Measurements from ENCODE around the gene KRT17. TPM values are rescaled to one million over a fixed set of nuclear protein-coding genes. Genes with fewer than 3 reads are reported as not detected.

Gene KRT17
- total RNA-seq, 2 donors from 2014 or later: not detected

DNA sequence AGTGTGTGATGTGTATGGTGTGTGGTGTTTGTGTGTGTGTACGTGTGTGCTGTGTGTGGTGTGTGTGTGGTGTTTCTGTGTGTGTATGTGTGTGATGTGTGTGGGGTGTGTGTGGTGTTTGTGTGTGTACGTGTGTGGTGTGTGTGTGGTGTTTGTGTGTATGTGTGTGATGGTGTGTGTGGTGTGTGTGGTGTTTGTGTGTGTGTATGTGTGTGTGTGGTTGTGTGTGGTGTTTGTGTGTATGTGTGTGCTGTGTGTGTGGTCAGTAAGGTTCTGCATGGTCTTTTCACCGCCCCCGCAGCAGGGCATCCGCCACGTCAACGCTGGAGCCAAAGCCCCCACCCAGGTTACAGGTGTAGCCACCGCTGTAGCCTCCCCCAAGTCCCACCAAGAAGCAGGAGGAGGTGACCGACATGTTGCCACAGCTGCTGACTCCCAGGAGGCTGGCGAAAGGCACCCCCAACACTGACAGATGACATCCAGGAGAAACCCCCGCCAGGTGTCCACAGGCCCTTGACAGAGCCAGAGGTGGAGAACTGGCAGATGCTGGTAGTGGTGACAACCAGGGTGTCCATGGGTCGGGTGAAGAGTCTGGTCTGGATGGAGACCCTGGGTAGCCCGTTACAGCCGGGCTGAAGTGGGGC lies 9.3 kb upstream of the KRT17 start:
- Histone ChIP-seq H3K36me3 (ENCODE audit: control insufficient read depth, insufficient read depth, low read length) (no peaks in the 10 kb centered on the region), H3K9ac (ENCODE audit: extremely low read depth, low read length, poor library complexity, severe bottlenecking) (no peak overlapping the region), H3K4me3 (ENCODE audit: low read length) (no peak overlapping the region), H3K9me3 (ENCODE audit: control insufficient read depth, low read length) (no peaks in the 10 kb centered on the region), H3K27me3 (ENCODE audit: control insufficient read depth, insufficient read depth, low read length, poor library complexity, severe bottlenecking) (no peaks in the 10 kb centered on the region), H3K27ac (ENCODE audit: low read depth, low read length) (no peak overlapping the region), H3K4me1 (ENCODE audit: control insufficient read depth, insufficient read depth, low read length) (no peaks in the 10 kb centered on the region)
- TF ChIP-seq, protein P1, sequence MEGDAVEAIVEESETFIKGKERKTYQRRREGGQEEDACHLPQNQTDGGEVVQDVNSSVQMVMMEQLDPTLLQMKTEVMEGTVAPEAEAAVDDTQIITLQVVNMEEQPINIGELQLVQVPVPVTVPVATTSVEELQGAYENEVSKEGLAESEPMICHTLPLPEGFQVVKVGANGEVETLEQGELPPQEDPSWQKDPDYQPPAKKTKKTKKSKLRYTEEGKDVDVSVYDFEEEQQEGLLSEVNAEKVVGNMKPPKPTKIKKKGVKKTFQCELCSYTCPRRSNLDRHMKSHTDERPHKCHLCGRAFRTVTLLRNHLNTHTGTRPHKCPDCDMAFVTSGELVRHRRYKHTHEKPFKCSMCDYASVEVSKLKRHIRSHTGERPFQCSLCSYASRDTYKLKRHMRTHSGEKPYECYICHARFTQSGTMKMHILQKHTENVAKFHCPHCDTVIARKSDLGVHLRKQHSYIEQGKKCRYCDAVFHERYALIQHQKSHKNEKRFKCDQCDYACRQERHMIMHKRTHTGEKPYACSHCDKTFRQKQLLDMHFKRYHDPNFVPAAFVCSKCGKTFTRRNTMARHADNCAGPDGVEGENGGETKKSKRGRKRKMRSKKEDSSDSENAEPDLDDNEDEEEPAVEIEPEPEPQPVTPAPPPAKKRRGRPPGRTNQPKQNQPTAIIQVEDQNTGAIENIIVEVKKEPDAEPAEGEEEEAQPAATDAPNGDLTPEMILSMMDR (conservative IDR thresholded peaks at IDR 0.05): no peak
- H3K36me3 Mint-ChIP-seq (ENCODE audit: low read depth): no peaks in the 10 kb centered on the region
- no peaks in the 10 kb centered on the region for H3K9me3 Mint-ChIP-seq
- no peak for DNase-seq
- H3K27ac Mint-ChIP-seq: no peak overlapping the region
- H3K4me3 Mint-ChIP-seq: no peak overlapping the region
- peaks cover 10% of the 10 kb centered on the region for H3K4me1 Mint-ChIP-seq
- 89 to 91% methylated on average over 10 to 14 of the region's 14 CpGs for WGBS, 2 experiments (ENCODE audit: insufficient coverage in 1 of 2, insufficient read length in 1 of 2)
- no peaks in the 10 kb centered on the region for H3K27me3 Mint-ChIP-seq (ENCODE audit: insufficient read depth)

GRCh38 chr17:41632482-41633105 lies 8.2 kb upstream of the KRT17 start:
- no peak overlapping the region for H3K4me3 ChIP-seq (ENCODE audit: low read length)
- H3K9ac ChIP-seq (ENCODE audit: extremely low read depth, low read length, poor library complexity, severe bottlenecking): no peak overlapping the region
- Mint-ChIP-seq H3K27ac (no peak overlapping the region), H3K36me3 (ENCODE audit: low read depth) (no peaks in the 10 kb centered on the region), H3K4me3 (no peak overlapping the region), H3K27me3 (ENCODE audit: insufficient read depth) (no peaks in the 10 kb centered on the region), H3K4me1 (peaks cover 10% of the 10 kb centered on the region), H3K9me3 (no peaks in the 10 kb centered on the region)
- no peaks in the 10 kb centered on the region for H3K4me1 ChIP-seq (ENCODE audit: control insufficient read depth, insufficient read depth, low read length)
- TF ChIP-seq, protein P1 (conservative IDR thresholded peaks at IDR 0.05): no peak
- no peak overlapping the region for H3K27ac ChIP-seq (ENCODE audit: low read depth, low read length)
- H3K27me3 ChIP-seq (ENCODE audit: control insufficient read depth, insufficient read depth, low read length, poor library complexity, severe bottlenecking): no peaks in the 10 kb centered on the region
- no peaks in the 10 kb centered on the region for H3K9me3 ChIP-seq (ENCODE audit: control insufficient read depth, low read length)
- no peaks in the 10 kb centered on the region for H3K36me3 ChIP-seq (ENCODE audit: control insufficient read depth, insufficient read depth, low read length)
- DNase-seq: no peak
- 74 to 80% methylated on average over 5 of the region's 5 CpGs for WGBS, 2 experiments (ENCODE audit: insufficient coverage in 1 of 2, insufficient read length in 1 of 2)

GRCh38 chr17:41631898-41632285 lies 7.5 kb upstream of the KRT17 start:
- peaks cover 3% of the 10 kb centered on the region for H3K27me3 Mint-ChIP-seq (ENCODE audit: insufficient read depth)
- H3K4me1 ChIP-seq (ENCODE audit: control insufficient read depth, insufficient read depth, low read length): no peaks in the 10 kb centered on the region
- no peaks in the 10 kb centered on the region for H3K36me3 Mint-ChIP-seq (ENCODE audit: low read depth)
- TF ChIP-seq, protein P1 (conservative IDR thresholded peaks at IDR 0.05): peak; percentile 13
- whole genome bisulfite sequencing, 2 experiments (ENCODE audit: insufficient coverage in 1 of 2, insufficient read length in 1 of 2): 86 to 89% methylated on average over 12 to 15 of the region's 15 CpGs
- H3K4me3 ChIP-seq (ENCODE audit: low read length): no peak overlapping the region
- no peaks in the 10 kb centered on the region for H3K27me3 ChIP-seq (ENCODE audit: control insufficient read depth, insufficient read depth, low read length, poor library complexity, severe bottlenecking)
- no peak overlapping the region for H3K27ac ChIP-seq (ENCODE audit: low read depth, low read length)
- H3K27ac Mint-ChIP-seq: no peak overlapping the region
- DNase-seq: no peak
- no peak overlapping the region for H3K9ac ChIP-seq (ENCODE audit: extremely low read depth, low read length, poor library complexity, severe bottlenecking)
- peaks cover 10% of the 10 kb centered on the region for H3K4me1 Mint-ChIP-seq
- no peaks in the 10 kb centered on the region for H3K9me3 ChIP-seq (ENCODE audit: control insufficient read depth, low read length)
- H3K36me3 ChIP-seq (ENCODE audit: control insufficient read depth, insufficient read depth, low read length): no peaks in the 10 kb centered on the region
- no peak overlapping the region for H3K4me3 Mint-ChIP-seq
- H3K9me3 Mint-ChIP-seq: no peaks in the 10 kb centered on the region
